ENCODE measurements around the gene MVK.

The MVK gene

DNA sequence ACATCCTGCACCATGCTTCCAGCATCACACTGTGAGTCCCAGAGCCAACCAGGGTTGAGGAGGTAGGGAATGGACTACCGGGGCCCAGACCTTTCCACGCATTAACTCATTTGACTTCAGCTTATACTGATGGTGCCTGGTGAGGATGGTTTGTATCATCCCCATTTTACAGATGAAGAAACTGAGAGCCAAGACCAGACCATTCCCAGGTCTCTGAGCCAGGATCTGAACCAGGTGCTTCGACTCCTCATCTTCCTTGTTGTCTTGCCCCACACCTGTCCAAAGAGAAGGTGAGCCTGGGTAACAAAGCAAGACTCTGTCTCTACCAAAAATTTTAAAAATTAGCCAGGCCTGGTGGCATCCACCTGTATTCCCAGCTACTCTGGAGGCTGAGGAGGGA lies 64.4 kb downstream of the MVK start:
- no peak for DNase-seq

GRCh38 chr12:109638735-109639134 lies 65.1 kb downstream of the MVK start:
- DNase-seq: no peak

DNA sequence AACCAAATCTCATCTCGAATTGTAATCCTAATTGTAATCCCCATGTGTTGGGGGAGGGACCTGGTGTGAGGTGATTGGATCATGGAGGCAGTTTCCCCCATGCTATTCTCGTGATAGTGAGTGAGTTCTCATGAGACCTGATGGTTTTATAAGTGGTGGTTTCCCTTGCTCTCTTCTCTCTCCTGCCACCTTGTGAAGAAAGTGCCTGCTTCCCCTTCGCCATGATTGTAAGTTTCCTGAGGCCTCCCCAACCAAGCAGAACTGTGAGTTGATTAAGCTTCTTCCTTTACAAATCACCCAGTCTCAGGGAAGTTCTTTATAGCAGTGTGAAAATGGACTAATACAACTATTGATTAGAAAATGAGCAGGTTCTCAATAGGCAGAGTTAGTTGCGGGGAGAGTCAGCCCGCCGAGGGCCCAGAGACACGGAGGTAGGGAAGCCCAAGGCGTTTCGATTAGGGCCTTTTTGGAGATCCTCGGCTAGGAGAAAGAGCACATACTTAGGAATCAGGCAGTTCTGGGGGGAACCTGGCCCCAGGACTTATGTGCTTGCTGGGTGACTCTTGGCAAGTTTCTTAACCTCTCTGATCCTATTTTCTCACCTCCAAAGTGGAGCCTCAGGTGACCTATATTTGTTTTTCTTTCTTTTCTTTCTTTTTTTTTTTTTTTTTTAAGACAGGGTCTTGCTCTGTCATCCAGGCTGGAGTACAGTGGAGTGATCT lies 65.7 kb downstream of the MVK start:
- DNase-seq: no peak

GRCh38 chr12:109640961-109641360 lies 67.4 kb downstream of the MVK start:
- DNase-seq: no peak

- DNase-seq: no peak
These were observed 67.8 kb downstream of the MVK start for GRCh38 chr12:109641422-109641821.

- no peak for DNase-seq
These were observed 69.0 kb downstream of the MVK start for GRCh38 chr12:109642506-109643132.

DNA sequence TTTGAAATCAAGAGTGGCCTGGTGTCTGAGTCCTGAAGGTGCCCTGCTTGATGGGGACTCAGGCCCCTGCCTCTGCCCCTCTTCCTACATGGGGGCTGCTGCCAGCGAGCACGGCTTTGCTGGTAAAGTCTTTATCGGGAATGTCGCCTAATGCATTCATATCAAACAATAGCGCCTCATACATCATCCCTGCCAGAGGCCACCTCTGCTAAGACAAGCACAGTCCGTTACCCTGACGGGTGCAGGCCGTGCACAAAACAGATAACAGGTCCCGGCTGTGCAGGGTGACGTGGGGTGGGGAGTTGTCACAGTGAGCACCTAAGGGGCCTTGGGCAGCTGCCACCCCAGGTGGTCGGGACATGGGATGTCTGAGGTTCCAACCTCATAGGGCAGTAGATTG lies 71.6 kb downstream of the MVK start:
- no peak for DNase-seq

- DNase-seq: no peak
These were observed 72.1 kb downstream of the MVK start for GRCh38 chr12:109645708-109646107.

All from inflammatory macrophage treated with lipopolysaccharide for 4 hours (primary cell).